HG02852 (cell line): ENCODE data around the gene ANTXR1.
"Not testable (repeated sequence)": the region's sequence is repeated elsewhere in the genome, so short reads cannot be mapped to it uniquely, and the experiment has no call there.

Experiments used
- ATAC-seq: cut with Tn5 transposase; IDR thresholded peaks from one replicate; pipeline ENCODE4 v1.9.1; 2021; ENCODE audit warnings: mild to moderate bottlenecking, moderate library complexity; ENCODE audit not compliant: unreplicated experiment

ANTXR1 gene

GRCh38 chr2:69255760-69256159, 242.8 kb downstream of the ANTXR1 start:
- no peak for ATAC-seq

GRCh38 chr2:69259994-69260591, 247.1 kb downstream of the ANTXR1 start:
- ATAC-seq = not testable (repeated sequence)

GRCh38 chr2:69260666-69261065, 247.7 kb downstream of the ANTXR1 start:
- no peak for ATAC-seq

- ATAC-seq = no peak
Observed at GRCh38 chr2:69269330-69269729, 256.4 kb downstream of the ANTXR1 start.

- no peak for ATAC-seq
Observed at GRCh38 chr2:69271831-69272257, 258.9 kb downstream of the ANTXR1 start.

GRCh38 chr2:69272803-69273471, 260.0 kb downstream of the ANTXR1 start:
- no peak for ATAC-seq

- ATAC-seq = no peak
Observed at GRCh38 chr2:69275490-69275889, 262.5 kb downstream of the ANTXR1 start.

GRCh38 chr2:69278366-69278765, 265.4 kb downstream of the ANTXR1 start:
- no peak for ATAC-seq

GRCh38 chr2:69279211-69279610, 266.2 kb downstream of the ANTXR1 start:
- no peak for ATAC-seq

GRCh38 chr2:69279931-69280681, 267.1 kb downstream of the ANTXR1 start:
- no peak for ATAC-seq

GRCh38 chr2:69280796-69281412, 267.9 kb downstream of the ANTXR1 start:
- ATAC-seq = no peak

GRCh38 chr2:69285379-69285894, 272.5 kb downstream of the ANTXR1 start:
- ATAC-seq = no peak

- no peak for ATAC-seq
Observed at GRCh38 chr2:69287544-69287943, 274.6 kb downstream of the ANTXR1 start.

GRCh38 chr2:69288429-69288828, 275.4 kb downstream of the ANTXR1 start:
- no peak for ATAC-seq

GRCh38 chr2:69291004-69291650, 278.1 kb downstream of the ANTXR1 start:
- ATAC-seq = no peak

- ATAC-seq = no peak
Observed at GRCh38 chr2:69291721-69292120, 278.7 kb downstream of the ANTXR1 start.

GRCh38 chr2:69292256-69292655, 279.3 kb downstream of the ANTXR1 start:
- no peak for ATAC-seq

- no peak for ATAC-seq
Observed at GRCh38 chr2:69296421-69296820, 283.4 kb downstream of the ANTXR1 start.

GRCh38 chr2:69297216-69297615, 284.2 kb downstream of the ANTXR1 start:
- no peak for ATAC-seq

- no peak for ATAC-seq
Observed at GRCh38 chr2:69298261-69298660, 285.3 kb downstream of the ANTXR1 start.

GRCh38 chr2:69298862-69299261, 285.9 kb downstream of the ANTXR1 start:
- ATAC-seq = no peak
